SIG-M5 treated with dmso at 0.1 percent for 504 hours (cell line): ENCODE results near the gene SHLD2.
"Not testable (repeated sequence)": the region's sequence is repeated elsewhere in the genome, so short reads cannot be mapped to it uniquely, and the experiment has no call there.

Source experiments
- DNase-seq: peaks from one replicate; lab custom pipeline; 2025; ENCODE audit not compliant: unreplicated experiment; lab: John Stamatoyannopoulos, UW

Gene SHLD2, protein sequence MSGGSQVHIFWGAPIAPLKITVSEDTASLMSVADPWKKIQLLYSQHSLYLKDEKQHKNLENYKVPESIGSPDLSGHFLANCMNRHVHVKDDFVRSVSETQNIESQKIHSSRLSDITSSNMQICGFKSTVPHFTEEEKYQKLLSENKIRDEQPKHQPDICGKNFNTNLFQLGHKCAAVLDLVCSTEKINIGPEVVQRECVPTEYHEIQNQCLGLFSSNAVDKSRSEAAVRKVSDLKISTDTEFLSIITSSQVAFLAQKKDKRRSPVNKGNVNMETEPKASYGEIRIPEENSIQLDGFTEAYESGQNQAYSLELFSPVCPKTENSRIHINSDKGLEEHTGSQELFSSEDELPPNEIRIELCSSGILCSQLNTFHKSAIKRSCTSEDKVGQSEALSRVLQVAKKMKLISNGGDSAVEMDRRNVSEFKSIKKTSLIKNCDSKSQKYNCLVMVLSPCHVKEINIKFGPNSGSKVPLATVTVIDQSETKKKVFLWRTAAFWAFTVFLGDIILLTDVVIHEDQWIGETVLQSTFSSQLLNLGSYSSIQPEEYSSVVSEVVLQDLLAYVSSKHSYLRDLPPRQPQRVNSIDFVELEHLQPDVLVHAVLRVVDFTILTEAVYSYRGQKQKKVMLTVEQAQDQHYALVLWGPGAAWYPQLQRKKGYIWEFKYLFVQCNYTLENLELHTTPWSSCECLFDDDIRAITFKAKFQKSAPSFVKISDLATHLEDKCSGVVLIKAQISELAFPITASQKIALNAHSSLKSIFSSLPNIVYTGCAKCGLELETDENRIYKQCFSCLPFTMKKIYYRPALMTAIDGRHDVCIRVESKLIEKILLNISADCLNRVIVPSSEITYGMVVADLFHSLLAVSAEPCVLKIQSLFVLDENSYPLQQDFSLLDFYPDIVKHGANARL

DNA sequence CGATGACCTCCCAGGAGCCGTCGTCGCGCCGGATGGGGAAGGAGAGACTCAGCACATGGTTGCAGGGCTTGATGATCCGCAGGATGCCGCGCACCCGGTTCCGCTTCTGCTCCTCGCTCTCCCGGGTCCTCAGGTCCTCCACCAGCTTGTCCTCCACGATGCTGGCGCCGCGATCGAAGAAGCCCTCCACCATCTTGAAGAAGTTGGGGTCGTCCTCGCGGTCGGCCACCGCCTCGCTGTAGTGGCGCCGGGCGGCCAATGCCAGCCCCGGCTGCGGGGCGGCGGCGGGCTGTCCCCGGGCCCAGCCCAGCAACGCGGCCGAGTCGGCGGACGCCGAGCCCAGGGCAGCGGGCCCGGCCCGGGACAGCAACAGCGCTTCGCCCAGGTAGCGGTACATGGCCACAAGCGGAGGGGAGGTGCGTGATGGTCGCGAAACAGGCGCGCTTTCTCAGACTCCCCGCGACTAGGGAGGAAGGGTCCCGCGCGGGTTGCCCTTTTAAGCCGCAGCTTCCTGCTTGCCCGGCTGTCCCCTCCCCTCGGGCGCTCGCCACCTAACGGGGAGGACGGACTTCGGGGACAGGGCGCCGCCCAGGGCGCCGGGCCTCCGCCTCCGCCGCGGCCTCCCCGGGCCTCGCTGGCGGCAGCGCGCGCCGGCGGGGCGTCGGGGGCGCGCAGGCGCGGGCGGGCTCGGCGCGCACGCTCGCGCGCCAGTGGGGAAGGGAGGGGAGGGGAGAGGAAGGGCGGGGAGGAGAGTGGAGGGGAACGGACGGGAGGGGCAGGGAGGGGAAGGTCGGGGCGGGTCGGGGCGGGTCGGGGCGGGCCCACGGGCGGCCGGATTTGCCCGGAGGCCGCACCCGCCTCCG lies at the start of gene SHLD2, which contains the start of gene GLUD1:
Gene SHLD2 (plus strand): TSS at position 834 of the 863 bp plus-strand sequence. CDS start 56,149 bp downstream, outside the sequence.
Gene GLUD1 (minus strand): TSS at position 471 of the 863 bp plus-strand sequence. CDS start 74 bp downstream, at position 397.
- DNase-seq = peak; percentile 84

- DNase-seq = no peak
Measured at GRCh38 chr10:87045434-87045938, 49.5 kb upstream of the SHLD2 start.

- no peak for DNase-seq
Measured at GRCh38 chr10:87053111-87053510, 41.9 kb upstream of the SHLD2 start.

DNA sequence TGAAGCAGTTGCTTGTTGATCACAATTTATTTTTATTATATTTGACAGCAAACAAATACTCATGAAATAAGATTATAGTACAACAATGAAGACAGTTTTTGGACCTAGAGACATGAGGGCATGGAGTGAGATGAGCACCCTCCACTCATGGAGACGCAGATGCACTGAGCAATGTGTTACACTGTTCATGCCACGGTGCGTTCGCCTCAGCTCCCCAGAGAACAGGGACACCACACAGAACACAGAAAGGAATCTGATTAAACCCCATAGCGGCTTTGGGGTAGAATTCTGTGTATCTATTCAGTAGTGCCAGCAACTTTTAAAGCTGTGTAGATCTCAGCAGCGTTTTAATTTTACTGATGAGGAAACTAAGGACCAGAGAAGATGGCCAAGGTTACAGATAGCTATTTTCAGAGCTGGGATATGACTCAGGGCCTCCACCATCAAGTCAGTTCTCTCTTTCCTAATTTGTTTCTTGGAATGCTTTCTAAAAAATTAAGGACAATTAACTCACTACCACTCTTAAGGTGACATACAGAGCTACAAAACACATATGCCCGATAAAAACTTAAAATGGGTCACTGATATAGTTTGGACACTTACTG lies 41.3 kb upstream of the SHLD2 start:
- DNase-seq = no peak

GRCh38 chr10:87054373-87055295 lies 40.4 kb upstream of the SHLD2 start:
- peak; percentile 62 for DNase-seq

DNA sequence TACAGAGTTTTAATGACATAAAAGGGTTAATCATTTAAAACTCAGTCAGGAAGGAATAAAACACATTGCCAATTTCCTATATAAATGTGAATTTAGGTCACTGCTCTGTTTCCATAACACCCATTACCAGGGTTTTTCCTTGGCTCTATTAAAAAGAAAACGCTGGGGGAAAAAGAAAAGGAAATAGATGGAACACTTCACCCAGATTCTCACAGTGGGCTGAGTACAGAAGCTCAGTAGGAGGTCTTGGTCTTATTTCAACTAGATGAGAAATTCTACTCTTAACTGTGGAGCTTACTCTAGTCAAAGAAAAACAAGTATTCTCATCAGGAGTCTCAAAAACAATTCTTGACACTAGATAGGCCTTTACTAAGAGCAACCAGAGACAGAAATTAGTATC lies 36.8 kb upstream of the SHLD2 start:
- DNase-seq = no peak

GRCh38 chr10:87059401-87059800 lies 35.6 kb upstream of the SHLD2 start:
- no peak for DNase-seq

GRCh38 chr10:87060280-87060928 lies 34.6 kb upstream of the SHLD2 start:
- DNase-seq = no peak

- no peak for DNase-seq
Measured at GRCh38 chr10:87064651-87065050, 30.4 kb upstream of the SHLD2 start.

GRCh38 chr10:87066178-87066577 lies 28.8 kb upstream of the SHLD2 start:
- DNase-seq = no peak

GRCh38 chr10:87066865-87067264 lies 28.1 kb upstream of the SHLD2 start:
- no peak for DNase-seq

- DNase-seq = no peak
Measured at GRCh38 chr10:87068281-87068680, 26.7 kb upstream of the SHLD2 start.

DNA sequence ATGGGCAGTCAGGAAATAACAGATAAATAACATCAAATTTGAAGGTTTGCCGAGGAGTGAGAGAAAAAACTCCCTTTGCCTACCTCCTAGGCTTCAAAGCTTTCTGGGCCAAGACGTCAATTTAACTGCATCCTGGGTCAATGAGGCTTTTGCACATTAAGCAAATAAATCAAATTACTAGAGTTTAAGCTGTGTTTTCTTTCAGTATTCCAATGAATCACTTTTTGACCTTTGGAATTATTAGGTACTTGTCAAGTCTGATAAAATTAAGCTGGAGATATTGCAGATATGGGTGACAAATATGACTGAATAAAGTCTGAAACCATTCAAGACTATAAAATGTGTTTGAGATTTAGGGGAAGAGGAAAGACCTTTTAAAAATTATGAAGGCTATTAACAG lies 22.6 kb upstream of the SHLD2 start:
- DNase-seq = no peak

- DNase-seq = not testable (repeated sequence)
Measured at GRCh38 chr10:87076421-87076820, 18.6 kb upstream of the SHLD2 start.

DNA sequence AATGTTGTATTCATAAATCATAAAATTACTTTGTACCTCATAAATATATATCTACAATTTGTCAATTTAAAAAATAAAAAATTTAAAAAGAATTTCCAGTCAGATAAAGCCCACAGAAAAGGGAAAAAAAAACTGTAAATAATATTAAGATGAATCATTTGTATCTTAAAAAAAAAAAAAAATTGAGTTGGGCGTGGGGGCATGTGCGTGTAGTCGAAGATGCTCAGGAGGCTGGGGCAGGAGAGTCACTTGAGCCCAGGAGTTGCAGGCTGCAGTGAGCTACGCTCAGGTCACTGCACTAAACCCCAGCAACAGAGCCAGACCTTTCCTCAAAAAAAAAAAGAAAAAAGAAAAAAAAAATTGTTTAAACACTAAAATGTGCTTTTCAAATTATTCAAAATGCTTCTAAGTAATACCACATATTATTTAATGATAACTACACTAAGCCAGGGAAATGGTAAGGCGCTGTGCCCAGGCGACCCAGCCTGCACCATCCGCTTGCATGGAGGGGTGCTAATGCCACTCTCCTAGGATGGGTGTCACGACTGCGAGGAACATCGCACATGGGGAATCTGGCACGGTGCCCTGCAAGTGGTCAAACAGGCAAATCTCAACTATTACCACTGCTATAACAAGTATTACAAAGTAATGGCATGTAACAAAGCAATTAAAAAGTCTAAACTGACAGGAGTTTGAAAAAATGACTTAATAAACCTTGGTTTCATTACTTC lies 15.7 kb upstream of the SHLD2 start:
- DNase-seq = no peak

GRCh38 chr10:87080621-87081020 lies 14.4 kb upstream of the SHLD2 start:
- DNase-seq = not testable (repeated sequence)

GRCh38 chr10:87081574-87081973 lies 13.4 kb upstream of the SHLD2 start:
- not testable (repeated sequence) for DNase-seq

DNA sequence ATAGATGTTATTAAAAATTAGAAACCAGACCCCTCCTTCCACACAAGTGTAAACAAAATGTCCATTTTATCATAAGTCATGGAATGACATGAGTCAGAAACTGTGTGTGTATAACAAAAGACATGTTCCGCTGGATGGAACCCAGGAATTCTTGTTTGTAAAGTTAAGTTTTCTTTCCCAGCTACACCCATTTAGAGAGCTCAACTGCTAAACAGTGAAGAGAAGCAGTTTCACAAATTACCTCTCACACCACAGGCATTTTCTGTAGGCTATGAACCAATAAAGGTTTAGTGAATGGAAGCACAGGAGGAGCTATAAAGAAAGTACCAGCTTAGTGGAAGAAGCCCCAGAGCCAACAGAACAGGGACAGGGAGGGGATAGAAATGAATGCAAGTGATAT lies 12.8 kb upstream of the SHLD2 start:
- DNase-seq = not testable (repeated sequence)
